ENCODE measurements around the gene PPP1R9A.

Gene PPP1R9A

DNA sequence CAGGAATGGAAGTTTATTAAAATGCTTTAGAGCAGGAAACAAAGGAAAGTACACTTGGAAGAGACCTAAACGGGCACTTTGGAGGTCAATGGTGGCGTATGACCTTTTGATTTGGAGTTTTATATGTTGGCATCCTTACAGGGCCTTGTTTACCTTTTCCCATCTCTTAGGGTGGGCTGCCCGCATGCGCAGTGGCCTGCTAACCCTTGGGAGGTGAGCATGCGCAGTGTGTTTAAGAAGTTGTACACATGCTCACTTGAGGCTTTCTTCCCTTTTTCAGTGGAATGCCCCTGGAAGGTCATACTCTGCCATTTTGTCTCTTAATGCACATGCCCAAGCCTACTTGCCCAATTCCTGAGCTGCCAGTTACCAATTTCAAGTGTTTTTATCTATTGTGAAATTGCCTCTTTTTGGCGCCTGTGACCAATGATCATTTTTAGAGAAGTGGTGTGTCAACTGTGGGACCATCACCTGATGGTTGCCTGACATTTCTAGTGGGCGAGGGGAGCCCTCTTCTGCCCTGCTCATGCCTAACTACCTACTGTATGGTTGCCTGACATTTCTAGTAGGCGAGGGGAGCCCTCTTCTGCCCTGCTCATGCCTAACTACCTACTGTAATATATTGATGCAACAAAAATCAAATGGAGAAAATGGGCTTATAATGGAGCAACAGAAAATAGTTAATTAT is 138.0 kb downstream of the PPP1R9A start:
- DNase-seq: no peak

- no peak for DNase-seq
These were observed 139.3 kb downstream of the PPP1R9A start for GRCh38 chr7:95046494-95047240.

GRCh38 chr7:95047291-95047690 is 139.9 kb downstream of the PPP1R9A start:
- DNase-seq: no peak

DNA sequence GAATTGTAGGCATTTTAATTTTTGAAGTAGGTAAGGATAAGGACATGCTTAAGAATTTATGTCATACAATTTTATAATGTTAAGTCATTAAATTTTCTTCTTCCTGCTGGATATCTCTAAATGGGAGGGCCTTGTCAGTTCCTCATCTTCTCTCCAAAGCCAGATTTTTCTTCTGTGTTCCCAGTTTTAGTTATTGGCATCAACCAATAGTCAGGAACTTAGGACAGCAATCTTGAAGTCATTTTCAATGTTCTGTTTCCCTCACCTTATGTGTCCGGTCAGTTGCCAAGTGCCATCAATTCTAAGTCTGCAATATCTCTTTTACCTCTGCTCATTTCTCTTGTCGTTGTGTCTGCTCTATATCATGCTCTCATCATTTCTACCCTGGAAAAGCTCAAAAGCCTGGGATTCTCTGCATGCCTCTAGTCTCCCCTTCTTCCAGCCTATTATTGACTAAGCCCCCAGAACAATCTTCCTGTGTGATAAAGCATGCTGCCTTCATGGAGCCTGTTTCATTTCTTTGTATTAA is 145.2 kb downstream of the PPP1R9A start:
- DNase-seq: no peak

- DNase-seq: no peak
These were observed 147.0 kb downstream of the PPP1R9A start for GRCh38 chr7:95054386-95054785.

GRCh38 chr7:95055295-95055694 is 147.9 kb downstream of the PPP1R9A start:
- DNase-seq: no peak

GRCh38 chr7:95056107-95056739 is 148.8 kb downstream of the PPP1R9A start:
- DNase-seq: no peak

GRCh38 chr7:95056901-95057300 is 149.5 kb downstream of the PPP1R9A start:
- DNase-seq: no peak

DNA sequence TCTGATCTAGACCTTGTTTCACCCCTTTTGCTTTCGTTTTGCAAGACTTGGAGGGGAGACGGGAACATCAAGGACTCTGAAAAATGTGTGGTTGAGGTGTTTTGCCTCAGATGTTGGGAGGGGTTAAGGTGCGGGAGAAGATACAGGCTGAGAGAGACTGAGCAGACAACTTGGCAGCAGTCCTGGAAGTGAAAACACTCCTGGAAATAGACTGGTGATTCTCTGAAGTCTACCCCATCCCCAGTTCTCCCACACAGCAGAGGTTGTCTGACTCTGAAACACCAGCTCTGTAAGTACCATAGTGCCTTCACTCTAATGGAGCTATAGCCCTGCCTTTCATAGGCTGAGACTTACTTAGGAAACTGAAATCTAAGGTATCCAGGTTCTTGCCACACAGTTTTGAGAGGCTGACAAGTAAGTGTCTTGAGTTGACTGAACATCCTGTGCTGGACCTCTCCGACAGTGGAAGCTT is 152.5 kb downstream of the PPP1R9A start:
- DNase-seq: no peak

GRCh38 chr7:95062901-95063300 is 155.5 kb downstream of the PPP1R9A start:
- DNase-seq: no peak

GRCh38 chr7:95066737-95067530 is 159.5 kb downstream of the PPP1R9A start:
- no peak for DNase-seq

GRCh38 chr7:95088536-95089215 is 181.3 kb downstream of the PPP1R9A start:
- DNase-seq: no peak

- DNase-seq: no peak
These were observed 182.3 kb downstream of the PPP1R9A start for GRCh38 chr7:95089414-95090315.

DNA sequence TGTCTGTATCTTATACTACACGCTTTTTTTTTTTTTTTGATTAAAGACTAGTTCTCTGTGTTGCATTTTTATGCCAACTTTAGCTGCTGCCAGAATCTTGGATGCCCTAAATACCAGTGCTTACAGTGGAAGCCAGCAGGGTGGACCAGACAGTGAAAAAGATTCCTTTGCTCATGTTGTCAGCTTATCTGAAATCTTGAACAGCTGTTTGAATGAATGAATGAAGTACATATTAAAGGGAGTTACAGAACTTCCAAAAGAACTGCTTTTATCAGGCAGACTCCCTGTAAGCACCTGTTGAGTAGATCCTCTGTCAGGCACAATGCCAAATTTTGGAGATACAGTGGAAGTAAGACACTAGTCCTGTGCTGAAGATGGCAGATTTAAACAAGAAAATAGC is 184.9 kb downstream of the PPP1R9A start:
- no peak for DNase-seq

DNA sequence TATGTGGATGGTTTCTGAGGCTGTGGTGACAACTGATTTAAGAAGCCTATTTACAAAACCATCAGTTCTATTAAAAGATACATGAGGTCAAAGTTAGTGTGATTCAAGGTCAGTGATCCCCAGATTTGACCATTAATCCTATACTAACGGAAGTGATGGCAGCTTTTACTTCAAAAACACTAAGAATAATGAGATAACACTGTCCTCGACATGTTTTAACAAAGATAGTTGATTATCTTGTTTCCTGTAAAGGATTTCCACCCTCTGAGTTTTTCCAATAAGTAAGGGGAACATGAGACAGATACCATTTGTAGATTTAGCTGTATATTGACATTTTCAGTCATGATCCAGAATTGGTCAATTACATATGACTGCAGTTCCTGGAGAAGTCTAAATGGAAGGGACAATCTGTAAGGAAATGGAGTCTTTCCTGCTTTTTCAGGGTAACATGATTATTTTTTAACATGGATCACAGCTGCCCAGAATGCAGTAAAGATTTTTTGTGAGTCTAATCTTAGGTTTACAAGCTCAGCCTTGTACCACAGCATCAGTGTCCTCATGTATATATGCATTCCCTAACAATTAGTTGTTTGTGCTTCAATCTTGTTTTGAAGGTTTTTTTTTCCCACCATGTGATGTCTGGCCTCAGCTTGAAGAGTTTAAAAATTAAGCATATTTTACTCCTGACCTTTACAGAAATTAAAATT is 188.0 kb downstream of the PPP1R9A start:
- no peak for DNase-seq

DNA sequence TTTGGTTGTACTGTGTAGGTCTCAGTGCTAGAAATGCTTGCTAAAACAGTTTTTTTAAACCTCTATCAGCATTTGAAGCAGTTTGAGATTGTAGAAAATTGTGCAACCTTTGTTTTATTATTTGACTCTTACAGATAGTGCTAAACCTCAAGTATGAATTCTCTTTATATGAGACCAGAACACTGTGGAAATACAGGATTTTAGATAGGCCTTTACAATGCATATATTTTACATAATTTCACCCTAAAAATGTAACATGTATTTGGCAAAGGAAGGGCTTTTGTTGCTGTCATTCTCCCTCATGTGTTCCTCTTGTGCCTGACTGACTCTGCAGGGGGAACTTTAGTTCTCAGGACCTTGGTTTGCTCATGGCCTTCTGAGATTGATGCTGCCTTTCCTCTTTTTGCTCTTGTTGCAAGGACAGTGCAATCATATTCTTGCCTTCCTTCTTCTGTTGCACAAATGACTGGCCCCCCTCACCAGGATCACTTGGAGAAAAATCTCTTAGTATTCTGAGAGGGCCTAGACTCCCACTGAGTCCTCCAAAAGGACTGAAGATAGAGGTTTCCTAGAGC is 188.7 kb downstream of the PPP1R9A start:
- DNase-seq: no peak

DNA sequence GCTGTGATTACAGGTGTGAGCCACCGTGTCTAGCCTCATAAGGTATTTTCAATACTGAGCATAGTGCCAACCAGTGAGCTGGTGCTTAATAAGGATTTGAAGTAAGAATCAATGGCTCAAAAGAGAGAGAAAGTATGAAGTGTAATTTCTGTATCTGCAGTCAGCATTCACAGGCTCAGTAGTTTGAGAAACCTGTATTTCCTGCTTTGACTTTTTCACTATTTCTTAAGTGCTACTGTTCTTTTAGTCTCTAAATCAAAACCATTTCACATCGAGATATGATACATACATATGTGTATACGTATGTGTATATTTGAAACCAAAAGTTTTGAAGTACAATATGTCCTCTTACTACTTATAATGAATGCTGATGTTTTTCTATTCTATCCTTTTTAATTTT is 189.9 kb downstream of the PPP1R9A start:
- DNase-seq: no peak

- no peak for DNase-seq
These were observed 190.5 kb downstream of the PPP1R9A start for GRCh38 chr7:95097851-95098250.

GRCh38 chr7:95099106-95099505 is 191.7 kb downstream of the PPP1R9A start:
- DNase-seq: no peak

GRCh38 chr7:95101422-95101821 is 194.0 kb downstream of the PPP1R9A start:
- DNase-seq: no peak
